RWPE2 (cell line): ENCODE measurements around the gene DLG4.
A peak's percentile ranks its signal among the peaks of the same experiment; 100 is the strongest.

Experiments used
- ATAC-seq: fragments of 200-7000 bp; cut with Tn5 transposase; 3 replicates; pipeline ENCODE4 v1.9.1; 2021; ENCODE audit warnings: low read depth
- DNase-seq: peaks from one replicate; pipeline ENCODE4 v3.0.0-alpha.2; 2020; ENCODE audit warnings: low spot score
- H3K27ac ChIP-seq: fragments of 450-650 bp; 2 replicates; pipeline ENCODE4 v1.5.1; 2017; ENCODE audit warnings: mild to moderate bottlenecking; ENCODE audit not compliant: poor library complexity, severe bottlenecking
- H3K27me3 ChIP-seq: fragments of 250-450 bp; sonication (Bioruptor Pico); 2 replicates; pipeline ENCODE4 v1.5.1; 2021; ENCODE audit warnings: mild to moderate bottlenecking, moderate library complexity; ENCODE audit not compliant: insufficient read depth, poor library complexity, severe bottlenecking
- H3K36me3 ChIP-seq: fragments of 250-450 bp; sonication (Bioruptor Pico); 2 replicates; pipeline ENCODE4 v1.5.1; 2020; ENCODE audit warnings: low read depth, mild to moderate bottlenecking, moderate library complexity
- H3K4me1 ChIP-seq: fragments of 250-450 bp; sonication (Bioruptor Pico); 2 replicates; pipeline ENCODE4 v1.5.1; 2021; ENCODE audit warnings: mild to moderate bottlenecking, moderate library complexity; ENCODE audit not compliant: insufficient read depth, poor library complexity, severe bottlenecking
- H3K4me3 ChIP-seq: fragments of 250-450 bp; sonication (Bioruptor Pico); 2 replicates; pipeline ENCODE4 v1.5.1; 2021; ENCODE audit warnings: mild to moderate bottlenecking, moderate library complexity; ENCODE audit not compliant: severe bottlenecking
- H3K9me3 ChIP-seq: fragments of 250-450 bp; sonication (Bioruptor Pico); 2 replicates; pipeline ENCODE4 v1.5.1; 2021; ENCODE audit warnings: mild to moderate bottlenecking, moderate library complexity; ENCODE audit not compliant: severe bottlenecking
- CTCF ChIP-seq: fragments of 450-650 bp; IDR thresholded peaks from one replicate; pipeline ENCODE4 v1.5.1; 2017; ENCODE audit warnings: mild to moderate bottlenecking, moderate library complexity; ENCODE audit not compliant: poor library complexity, severe bottlenecking

Gene DLG4

GRCh38 chr17:7252176-7253043, 32.8 kb upstream of the DLG4 start, which contains the start of gene ELP5:
TSS of gene ELP5 (plus strand) at chr17:7252215. CDS start at chr17:7252551, 336 bp downstream.
- H3K27me3 ChIP-seq = no peaks in the 10 kb centered on the region
- peak within 1 kb of the TSS; percentile 70 for H3K27ac ChIP-seq
- H3K4me3 ChIP-seq = peak within 1 kb of the TSS; percentile 62
- no peaks in the 10 kb centered on the region for H3K4me1 ChIP-seq
- ATAC-seq (peak; percentile 66), DNase-seq (peak; percentile 92)
- peak; percentile 47 for TF ChIP-seq CTCF
- H3K9me3 ChIP-seq = no peaks in the 10 kb centered on the region
- peaks cover 35% of the 10 kb centered on the region for H3K36me3 ChIP-seq

- TF ChIP-seq CTCF = no peak
- peaks cover 32% of the 10 kb centered on the region for H3K36me3 ChIP-seq
- H3K27ac ChIP-seq = peak within 1 kb of the TSS; percentile 70
- no peaks in the 10 kb centered on the region for H3K27me3 ChIP-seq
- H3K4me1 ChIP-seq = no peaks in the 10 kb centered on the region
- ATAC-seq = peak; percentile 87
- peak; percentile 97 for DNase-seq
- peak within 1 kb of the TSS; percentile 62 for H3K4me3 ChIP-seq
- H3K9me3 ChIP-seq = no peaks in the 10 kb centered on the region
These were observed 32.1 kb upstream of the DLG4 start, which contains the start of gene CTDNEP1 for GRCh38 chr17:7251661-7252175. TSS of gene CTDNEP1 (minus strand) at chr17:7251734. CDS start at chr17:7251296, 438 bp downstream.

GRCh38 chr17:7250695-7251627, 31.3 kb upstream of the DLG4 start:
- Histone ChIP-seq H3K36me3 (peaks cover 34% of the 10 kb centered on the region), H3K4me3 (peak overlapping the region; percentile 62), H3K4me1 (no peaks in the 10 kb centered on the region), H3K27ac (peak overlapping the region; percentile 70), H3K27me3 (no peaks in the 10 kb centered on the region), H3K9me3 (no peaks in the 10 kb centered on the region)
- no peak for TF ChIP-seq CTCF
- DNase-seq = no peak
- peak; percentile 3; the same call in 2 of the 3 replicates for ATAC-seq

GRCh38 chr17:7249830-7250229, 30.2 kb upstream of the DLG4 start:
- Histone ChIP-seq H3K9me3 (no peaks in the 10 kb centered on the region), H3K36me3 (peaks cover 35% of the 10 kb centered on the region), H3K4me1 (no peaks in the 10 kb centered on the region), H3K27me3 (no peaks in the 10 kb centered on the region), H3K27ac (no peak overlapping the region), H3K4me3 (no peak overlapping the region)
- ATAC-seq (no peak), DNase-seq (no peak)
- no peak for TF ChIP-seq CTCF
